Adipocyte (in vitro differentiated cells): ENCODE results near the gene GCLM.
"Not testable (repeated sequence)": the region's sequence is repeated elsewhere in the genome, so short reads cannot be mapped to it uniquely, and the experiment has no call there.

Experiments used
- DNase-seq: peaks from one replicate; pipeline ENCODE4 v3.0.0-alpha.2; 2015; ENCODE audit warnings: low read depth
- H3K27me3 ChIP-seq: replicated peaks from 2 replicates; pipeline ENCODE4 v1.7.0; 2013; ENCODE audit warnings: mild to moderate bottlenecking, low read length, moderate library complexity; ENCODE audit not compliant: control insufficient read depth, insufficient read depth
- H3K36me3 ChIP-seq: 2 replicates; pipeline ENCODE4 v1.7.0; 2013; ENCODE audit warnings: low read length, mild to moderate bottlenecking, moderate library complexity; ENCODE audit not compliant: control insufficient read depth, insufficient read depth, severe bottlenecking
- H3K4me1 ChIP-seq: 2 replicates; pipeline ENCODE4 v1.7.0; 2013; ENCODE audit warnings: mild to moderate bottlenecking, low read length, moderate library complexity; ENCODE audit not compliant: control insufficient read depth, insufficient read depth
- H3K4me3 ChIP-seq: 2 replicates; pipeline ENCODE4 v1.7.0; 2013; ENCODE audit warnings: mild to moderate bottlenecking, low read length, moderate library complexity
- H3K9ac ChIP-seq: 2 replicates; pipeline ENCODE4 v1.7.0; 2013; ENCODE audit warnings: mild to moderate bottlenecking, low read length, moderate library complexity
- H3K9me3 ChIP-seq: 2 replicates; pipeline ENCODE4 v1.7.0; 2013; ENCODE audit warnings: mild to moderate bottlenecking, low read length, moderate library complexity; ENCODE audit not compliant: control insufficient read depth

GCLM gene

GRCh38 chr1:93882269-93882668, 27.0 kb downstream of the GCLM start:
- Histone ChIP-seq H3K4me1 (peaks cover 15% of the 10 kb centered on the region), H3K27me3 (no peaks in the 10 kb centered on the region), H3K4me3 (no peak overlapping the region), H3K9me3 (no peaks in the 10 kb centered on the region), H3K9ac (no peak overlapping the region), H3K36me3 (peaks cover 34% of the 10 kb centered on the region)
- DNase-seq, result no peak

- Histone ChIP-seq H3K27me3 (no peaks in the 10 kb centered on the region), H3K4me3 (no peak overlapping the region), H3K9me3 (no peaks in the 10 kb centered on the region), H3K4me1 (peaks cover 22% of the 10 kb centered on the region), H3K9ac (no peak overlapping the region), H3K36me3 (peaks cover 36% of the 10 kb centered on the region)
- no peak for DNase-seq
These were observed 28.5 kb downstream of the GCLM start for GRCh38 chr1:93880731-93881130.

DNA sequence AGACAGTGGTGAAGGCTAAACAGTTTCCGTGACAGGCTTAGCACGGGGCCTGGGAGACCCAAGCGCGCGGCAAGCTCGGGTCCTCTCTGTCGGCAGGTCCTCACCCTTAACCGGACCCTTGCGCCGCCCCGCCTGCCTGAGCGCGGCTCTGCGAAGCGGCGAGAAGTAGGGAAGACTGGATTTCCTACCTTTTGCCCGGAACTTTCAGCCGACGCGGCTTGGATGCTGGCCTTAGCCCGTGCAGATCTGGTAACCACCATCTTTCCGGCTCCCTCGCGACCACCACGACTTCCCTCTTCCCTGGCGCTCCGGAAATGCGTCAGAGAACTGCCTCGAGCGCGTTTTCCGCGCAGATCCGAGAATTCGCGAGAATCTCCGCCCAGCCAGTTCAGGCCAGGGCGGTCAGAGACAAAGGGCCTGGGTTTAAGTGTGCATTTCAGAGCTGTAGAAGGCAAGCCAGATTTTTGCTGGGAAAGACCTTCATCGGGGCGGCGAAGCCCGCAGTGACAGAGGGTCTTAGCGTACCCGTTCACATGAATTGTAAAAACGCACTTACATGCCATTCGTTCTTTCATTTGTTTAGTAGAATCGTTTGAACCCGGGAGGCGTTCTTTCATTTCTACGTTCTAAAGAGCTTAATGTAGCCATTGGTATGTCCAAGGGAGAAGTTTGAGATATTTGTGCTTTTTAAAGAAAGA, 30.2 kb downstream of the GCLM start, which contains the start of gene DNTTIP2:
Gene DNTTIP2, minus strand, starts transcription at position 318 of the 698 bp plus-strand sequence. Its CDS starts 58 bp downstream, at position 260.
- Histone ChIP-seq H3K36me3 (peaks cover 44% of the 10 kb centered on the region), H3K4me1 (peaks cover 22% of the 10 kb centered on the region), H3K4me3 (peak within 1 kb of the TSS; percentile 100), H3K27me3 (no peaks in the 10 kb centered on the region), H3K9ac (peak within 1 kb of the TSS; percentile 91), H3K9me3 (no peaks in the 10 kb centered on the region)
- peak; percentile 98 for DNase-seq

- Histone ChIP-seq H3K4me1 (peaks cover 22% of the 10 kb centered on the region), H3K4me3 (peak overlapping the region; percentile 100), H3K9me3 (no peaks in the 10 kb centered on the region), H3K9ac (peak overlapping the region; percentile 91), H3K27me3 (no peaks in the 10 kb centered on the region), H3K36me3 (peaks cover 49% of the 10 kb centered on the region)
- peak; percentile 69 for DNase-seq
These were observed 30.7 kb downstream of the GCLM start for GRCh38 chr1:93878501-93878888.

DNA sequence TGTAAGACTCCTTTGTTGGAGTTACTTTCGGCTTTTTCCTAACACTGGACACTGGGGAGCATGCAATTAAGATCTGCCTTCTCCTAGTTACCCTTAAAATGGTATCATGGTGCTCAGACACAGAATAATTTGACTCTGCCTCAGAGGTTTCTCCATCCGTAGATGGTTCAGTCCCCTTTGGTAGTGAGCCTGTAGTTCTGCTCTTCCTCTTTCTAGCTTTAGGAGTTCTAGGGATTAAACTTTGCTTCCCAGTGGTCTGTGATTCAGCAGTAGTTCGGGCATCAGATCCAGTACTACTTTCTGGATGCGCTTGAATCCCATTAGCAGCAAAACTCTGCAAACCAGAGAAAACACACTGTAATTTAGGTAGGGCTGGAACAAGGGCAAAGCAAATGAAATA, 31.7 kb downstream of the GCLM start:
- H3K4me1 ChIP-seq, result peaks cover 22% of the 10 kb centered on the region
- H3K9me3 ChIP-seq, result no peaks in the 10 kb centered on the region
- H3K27me3 ChIP-seq, result no peaks in the 10 kb centered on the region
- H3K4me3 ChIP-seq, result peak overlapping the region; percentile 100
- DNase-seq, result no peak
- H3K36me3 ChIP-seq, result peaks cover 51% of the 10 kb centered on the region
- peak overlapping the region; percentile 91 for H3K9ac ChIP-seq

- no peak for DNase-seq
- Histone ChIP-seq H3K27me3 (no peaks in the 10 kb centered on the region), H3K9me3 (no peaks in the 10 kb centered on the region), H3K9ac (no peak overlapping the region), H3K4me1 (peaks cover 22% of the 10 kb centered on the region), H3K4me3 (peak overlapping the region; percentile 9), H3K36me3 (peaks cover 61% of the 10 kb centered on the region)
These were observed 33.0 kb downstream of the GCLM start for GRCh38 chr1:93876244-93876643.

- Histone ChIP-seq H3K9ac (no peak overlapping the region), H3K27me3 (no peaks in the 10 kb centered on the region), H3K4me3 (no peak overlapping the region), H3K36me3 (peaks cover 82% of the 10 kb centered on the region), H3K9me3 (no peaks in the 10 kb centered on the region), H3K4me1 (peaks cover 16% of the 10 kb centered on the region)
- DNase-seq, result peak; percentile 48
These were observed 35.1 kb downstream of the GCLM start for GRCh38 chr1:93874025-93874651.

GRCh38 chr1:93871366-93871765, 37.9 kb downstream of the GCLM start:
- H3K4me1 ChIP-seq, result peaks cover 5% of the 10 kb centered on the region
- H3K4me3 ChIP-seq, result no peak overlapping the region
- no peaks in the 10 kb centered on the region for H3K9me3 ChIP-seq
- DNase-seq, result no peak
- H3K9ac ChIP-seq, result no peak overlapping the region
- no peaks in the 10 kb centered on the region for H3K27me3 ChIP-seq
- peaks cover 85% of the 10 kb centered on the region for H3K36me3 ChIP-seq

DNA sequence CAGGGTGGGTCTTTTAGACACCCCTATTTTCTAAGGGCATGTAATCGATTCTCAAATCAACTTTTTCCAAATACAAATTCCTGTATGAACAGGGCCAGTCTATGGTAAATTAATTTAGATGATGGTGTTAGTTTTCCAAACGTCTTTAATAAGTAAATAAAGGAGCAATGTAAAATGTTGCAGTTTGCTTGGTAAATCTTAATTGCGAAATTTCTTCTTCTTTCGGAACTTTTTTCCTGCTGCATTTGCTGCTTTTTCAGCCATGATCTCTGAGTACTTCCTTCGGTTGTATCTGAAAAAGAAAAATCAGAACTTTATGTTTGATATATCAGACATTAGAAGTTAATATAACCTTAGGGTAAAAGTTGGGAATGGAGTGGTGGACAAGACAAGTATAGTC, 39.6 kb downstream of the GCLM start:
- Histone ChIP-seq H3K9me3 (no peaks in the 10 kb centered on the region), H3K36me3 (peaks cover 70% of the 10 kb centered on the region), H3K4me3 (no peak overlapping the region), H3K27me3 (no peaks in the 10 kb centered on the region), H3K4me1 (no peaks in the 10 kb centered on the region), H3K9ac (no peak overlapping the region)
- no peak for DNase-seq

GRCh38 chr1:93868492-93868891, 40.7 kb downstream of the GCLM start:
- H3K36me3 ChIP-seq, result peaks cover 58% of the 10 kb centered on the region
- not testable (repeated sequence) for H3K4me1 ChIP-seq, H3K4me3 ChIP-seq

DNA sequence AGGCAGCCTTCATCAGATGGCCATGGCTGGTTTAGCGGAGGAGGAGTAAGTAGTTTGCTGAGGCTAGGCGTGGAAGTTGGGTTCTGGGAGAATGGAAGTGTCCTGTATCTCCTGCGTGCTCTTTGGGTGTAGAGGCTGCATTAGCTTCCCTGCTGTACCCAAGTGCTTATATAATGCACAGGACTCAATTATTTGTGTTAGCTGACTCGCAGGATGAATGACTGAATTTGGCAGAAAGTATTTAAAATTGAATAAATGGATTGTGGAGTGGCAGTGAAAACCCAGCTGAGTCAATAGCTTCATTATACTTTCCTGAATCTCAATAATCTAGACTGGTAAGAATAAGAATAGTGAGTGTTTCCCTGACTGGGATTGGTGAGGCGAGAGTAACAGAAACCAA, 44.0 kb downstream of the GCLM start:
- DNase-seq, result no peak
- Histone ChIP-seq H3K4me3 (no peak overlapping the region), H3K9ac (no peak overlapping the region), H3K36me3 (peaks cover 26% of the 10 kb centered on the region), H3K9me3 (no peaks in the 10 kb centered on the region), H3K4me1 (no peaks in the 10 kb centered on the region), H3K27me3 (no peaks in the 10 kb centered on the region)

More at GRCh38 chr1:93868492-93868891, 40.7 kb downstream of the GCLM start:
- not testable (repeated sequence) for H3K9ac ChIP-seq, H3K9me3 ChIP-seq, H3K27me3 ChIP-seq, DNase-seq
